NCI-H345 treated with DMSO at 0.1 percent for 48 hours (cell line): Measurements from ENCODE around the gene TSPEAR.
"Not testable (repeated sequence)": the region's sequence is repeated elsewhere in the genome, so short reads cannot be mapped to it uniquely, and the experiment has no call there.

Source experiments
- DNase-seq: peaks from one replicate; lab custom pipeline; 2025; ENCODE audit not compliant: unreplicated experiment; lab: John Stamatoyannopoulos, UW

The TSPEAR gene

DNA sequence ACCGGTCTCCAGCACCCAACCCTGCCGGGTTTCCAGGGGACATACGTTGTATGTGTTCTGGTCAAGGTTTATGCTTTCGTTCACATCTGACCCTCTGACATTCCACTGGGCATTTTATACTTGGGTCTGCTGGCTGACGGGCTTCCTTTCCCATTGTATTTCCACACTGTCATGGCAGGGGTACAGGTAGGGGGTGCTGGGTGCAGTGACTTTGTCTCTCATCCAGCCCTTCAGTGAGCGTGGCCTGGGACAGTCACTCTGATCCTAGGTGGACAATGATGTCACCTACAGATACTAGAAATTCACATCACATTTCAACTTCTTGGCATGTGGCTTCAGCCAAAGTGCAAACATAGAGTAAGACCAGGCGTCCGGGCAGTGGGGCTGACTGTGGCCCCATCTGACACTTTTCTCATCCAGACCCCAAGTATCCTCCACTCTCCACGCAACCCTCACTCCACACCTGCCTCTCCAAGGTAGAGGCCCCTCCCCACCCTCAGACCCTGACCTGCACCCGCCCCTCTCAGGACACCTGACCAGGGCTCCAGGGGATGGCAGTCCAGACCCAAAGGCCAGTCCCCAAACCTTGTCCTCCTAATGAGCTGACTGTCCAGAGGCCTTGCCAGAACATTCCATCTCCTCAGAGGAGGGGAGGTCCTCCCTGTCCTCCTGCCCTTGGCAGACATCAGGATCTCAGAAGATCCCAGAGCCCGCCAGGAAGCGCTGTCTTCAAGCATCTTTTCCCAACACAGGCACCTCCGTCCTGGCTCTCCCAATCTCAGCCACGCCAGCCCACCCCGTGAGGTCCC is 75.0 kb downstream of the TSPEAR start:
- no peak for DNase-seq

GRCh38 chr21:44632067-44632466 is 79.3 kb downstream of the TSPEAR start:
- no peak for DNase-seq

- no peak for DNase-seq
Observed at GRCh38 chr21:44630440-44630839, 80.9 kb downstream of the TSPEAR start.

GRCh38 chr21:44628707-44629391 is 82.5 kb downstream of the TSPEAR start:
- no peak for DNase-seq

DNA sequence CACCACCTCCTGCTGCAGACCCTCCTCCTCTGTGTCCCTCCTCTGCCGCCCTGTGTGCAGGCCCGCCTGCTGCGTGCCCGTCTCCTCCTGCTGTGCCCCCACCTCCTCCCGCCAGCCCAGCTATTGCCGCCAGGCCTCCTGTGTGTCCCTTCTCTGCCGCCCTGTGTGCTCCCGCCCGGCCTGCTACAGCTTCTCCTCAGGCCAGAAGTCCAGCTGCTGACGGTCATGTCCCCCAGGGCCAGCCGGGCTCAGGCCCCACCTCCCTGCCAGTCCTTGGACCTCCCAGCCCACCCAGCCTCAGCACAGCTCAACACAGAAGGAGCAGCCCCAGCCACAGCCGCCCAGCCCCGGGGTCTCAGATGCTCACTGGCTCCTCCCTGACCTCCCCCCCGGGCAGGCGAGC is 83.5 kb downstream of the TSPEAR start:
- not testable (repeated sequence) for DNase-seq

GRCh38 chr21:44627181-44627822 is 84.1 kb downstream of the TSPEAR start:
- not testable (repeated sequence) for DNase-seq

DNA sequence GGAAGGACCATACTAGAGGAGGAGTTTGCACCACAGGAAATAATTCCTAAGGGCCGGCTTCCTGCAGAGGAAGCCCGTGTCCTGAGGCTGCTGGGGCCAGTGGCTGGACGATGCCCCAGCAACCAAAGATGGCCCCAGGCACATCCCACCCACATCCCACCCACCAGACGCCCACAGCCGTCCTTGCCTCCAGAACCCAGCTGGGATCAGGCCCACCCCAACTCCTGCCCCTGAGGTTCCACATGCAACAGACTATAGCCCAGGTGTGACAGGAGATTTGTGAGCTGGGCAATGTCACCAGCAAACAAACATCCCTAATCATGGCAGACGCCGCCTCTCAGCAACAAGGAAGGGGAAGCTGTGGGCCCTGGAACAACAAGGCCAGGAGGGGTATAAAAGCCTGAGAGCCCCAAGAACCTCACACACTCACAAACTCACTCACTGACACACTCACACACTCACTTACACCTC is 84.7 kb downstream of the TSPEAR start, which contains the start of gene KRTAP10-9:
Gene KRTAP10-9 (plus strand): TSS at position 421 of the 471 bp plus-strand sequence. CDS start 79 bp downstream, outside the sequence.
- no peak for DNase-seq

DNA sequence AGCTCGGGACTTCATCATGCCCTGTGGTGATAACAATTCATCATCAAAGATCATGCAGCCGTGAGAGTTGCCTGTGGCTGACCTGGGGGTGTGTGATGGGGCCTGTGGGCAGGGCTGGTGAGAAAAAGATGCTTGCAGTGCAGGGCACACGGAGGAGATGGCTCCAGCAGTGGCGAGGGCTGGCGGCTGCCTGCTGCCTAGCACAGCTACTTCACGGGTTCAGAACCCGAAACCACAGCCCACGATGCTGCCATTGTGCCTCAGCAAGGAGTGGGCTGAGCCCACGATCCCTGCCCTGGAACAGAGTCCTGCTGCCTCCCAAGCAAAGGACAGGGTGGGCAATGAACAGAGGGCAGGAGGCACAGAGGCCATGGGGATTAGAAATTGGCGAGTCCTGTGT is 85.1 kb downstream of the TSPEAR start:
- no peak for DNase-seq

DNA sequence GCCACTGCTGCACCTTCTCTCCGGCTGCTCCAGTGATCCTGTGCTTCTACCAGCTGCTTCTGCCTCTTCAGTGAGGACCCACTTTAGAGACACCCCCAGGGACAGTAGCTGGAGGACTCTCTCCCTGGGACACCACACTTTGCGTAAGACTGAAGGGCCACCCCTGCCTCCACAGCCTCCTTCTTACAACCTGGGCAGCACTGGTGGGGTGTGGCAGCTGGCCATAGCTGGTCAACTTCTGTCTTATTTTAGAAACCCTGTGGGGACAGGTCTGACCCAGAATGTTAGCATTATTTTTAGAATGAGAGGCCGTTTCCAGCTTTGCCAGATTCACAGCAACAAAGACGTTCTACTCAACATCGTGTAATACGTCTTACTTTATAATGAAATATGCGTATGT is 85.6 kb downstream of the TSPEAR start:
- no peak for DNase-seq

DNA sequence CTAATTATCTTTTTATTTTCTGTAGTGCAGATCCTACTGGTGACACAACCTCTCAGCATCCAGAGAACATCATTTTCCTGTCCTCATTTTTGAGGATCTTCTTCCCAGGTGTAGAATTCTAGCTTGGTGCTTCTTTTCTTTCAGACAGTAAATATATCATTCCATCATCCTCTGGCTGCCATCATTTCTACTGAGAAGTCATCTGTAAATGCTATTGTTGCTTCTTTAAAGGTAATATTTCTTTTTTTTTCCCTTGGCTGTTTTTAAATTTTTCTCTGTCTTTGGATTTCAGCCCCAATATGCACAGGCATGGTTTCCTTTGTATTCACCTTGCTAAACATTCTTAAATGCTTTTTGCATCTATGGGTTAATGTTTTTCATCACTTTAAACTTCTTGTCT is 87.8 kb downstream of the TSPEAR start:
- DNase-seq: no peak

DNA sequence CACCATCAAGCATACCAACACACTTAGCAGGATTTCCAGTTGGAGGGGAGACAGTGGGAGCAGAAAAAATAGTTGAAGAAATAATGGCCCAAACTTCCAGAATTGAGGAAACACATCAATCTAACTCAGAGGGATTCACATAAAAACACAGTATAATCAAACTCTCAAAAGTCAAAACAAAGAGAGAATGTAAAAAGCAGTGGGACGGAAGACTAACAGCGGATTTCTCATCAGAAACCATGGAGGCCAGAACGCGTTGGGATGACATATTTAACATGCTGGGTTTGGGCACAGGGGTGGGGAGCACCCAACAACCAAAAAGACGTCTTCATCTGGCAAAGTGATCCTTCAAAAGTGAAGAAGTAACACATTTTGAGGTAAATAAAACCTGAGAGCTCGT is 91.5 kb downstream of the TSPEAR start:
- no peak for DNase-seq

- DNase-seq: no peak
Observed at GRCh38 chr21:44618909-44619308, 92.5 kb downstream of the TSPEAR start.

DNA sequence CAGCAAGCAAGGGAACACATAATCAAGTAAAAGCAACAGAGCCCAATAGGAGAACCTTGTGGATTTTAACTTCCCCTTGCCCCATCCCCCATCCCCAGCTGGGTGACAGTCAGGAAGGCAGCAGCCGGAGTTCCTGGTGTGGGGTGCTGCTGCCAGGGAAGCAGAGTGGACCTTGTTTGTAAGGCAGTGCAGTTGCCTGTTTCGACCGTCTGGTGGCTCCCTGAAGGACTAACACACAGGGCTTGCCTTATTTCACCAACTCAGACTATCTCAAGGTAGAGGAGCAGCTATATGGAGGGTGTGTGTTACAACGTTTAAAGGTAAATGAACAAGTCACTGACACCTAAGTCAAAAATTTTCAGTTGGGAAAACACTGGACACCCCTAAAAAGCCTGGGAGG is 92.9 kb downstream of the TSPEAR start:
- no peak for DNase-seq

DNA sequence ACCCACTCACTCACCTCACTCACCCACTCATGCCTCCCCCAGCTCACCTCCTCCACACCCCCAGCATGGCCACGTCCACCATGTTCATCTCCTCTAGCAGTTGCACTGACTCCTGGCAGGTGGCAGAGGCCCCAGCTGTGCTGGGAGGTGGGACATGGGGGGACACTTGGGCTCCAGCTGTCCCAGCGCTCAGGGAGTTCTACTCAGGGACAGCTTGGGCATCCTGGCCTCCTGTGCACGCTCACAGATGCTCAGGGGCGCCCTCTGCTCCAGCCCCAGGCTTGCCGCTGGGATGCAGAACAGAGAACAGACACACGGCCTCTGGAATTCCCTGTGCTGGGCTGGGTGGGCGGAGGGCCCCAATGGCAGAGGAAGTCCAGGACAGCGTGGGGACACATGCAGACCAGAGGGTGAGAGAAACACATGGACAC is 94.3 kb downstream of the TSPEAR start:
- DNase-seq: no peak

GRCh38 chr21:44616591-44616926 is 94.8 kb downstream of the TSPEAR start:
- no peak for DNase-seq

DNA sequence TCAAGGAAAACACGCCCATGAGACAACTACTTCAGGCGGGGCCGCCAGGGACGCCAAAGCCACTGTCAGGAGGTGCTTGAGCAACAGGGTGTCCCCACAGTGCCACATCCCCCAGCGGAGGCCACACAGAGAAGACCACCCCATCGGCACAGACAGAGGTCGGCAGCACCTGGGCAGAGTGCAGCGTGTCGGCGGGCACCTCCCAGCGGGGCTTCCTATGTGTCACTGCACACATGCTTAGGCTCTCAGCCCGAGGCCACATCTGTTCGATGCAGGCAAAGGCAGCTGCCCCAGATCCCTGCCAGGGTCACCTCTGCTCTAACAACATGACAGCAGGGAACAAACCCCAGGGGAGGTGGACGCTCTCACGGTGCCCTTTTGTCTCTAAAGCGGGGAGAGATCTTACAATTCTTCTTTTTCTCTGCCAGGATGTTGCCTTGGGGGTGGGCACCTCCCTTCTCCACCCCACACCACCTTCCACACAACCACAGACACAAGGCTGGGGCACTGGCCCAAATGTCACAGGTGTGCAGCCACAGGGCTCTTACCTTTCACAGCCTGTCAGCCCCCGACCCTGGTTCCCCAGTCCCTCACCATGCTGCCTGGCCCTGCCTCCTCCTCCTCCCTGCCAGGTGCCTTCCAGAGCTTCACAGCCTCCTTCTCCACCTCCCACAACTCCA is 95.3 kb downstream of the TSPEAR start:
- DNase-seq: peak; percentile 58

- no peak for DNase-seq
Observed at GRCh38 chr21:44615466-44615865, 95.9 kb downstream of the TSPEAR start.

- no peak for DNase-seq
Observed at GRCh38 chr21:44614961-44615391, 96.4 kb downstream of the TSPEAR start.

- no peak for DNase-seq
Observed at GRCh38 chr21:44614161-44614631, 97.2 kb downstream of the TSPEAR start.

GRCh38 chr21:44613386-44614155 is 97.8 kb downstream of the TSPEAR start:
- DNase-seq: no peak
